ENCODE data around the gene DRD5.
"Not testable (repeated sequence)": the region's sequence is repeated elsewhere in the genome, so short reads cannot be mapped to it uniquely, and the experiment has no call there.

Gene DRD5

DNA sequence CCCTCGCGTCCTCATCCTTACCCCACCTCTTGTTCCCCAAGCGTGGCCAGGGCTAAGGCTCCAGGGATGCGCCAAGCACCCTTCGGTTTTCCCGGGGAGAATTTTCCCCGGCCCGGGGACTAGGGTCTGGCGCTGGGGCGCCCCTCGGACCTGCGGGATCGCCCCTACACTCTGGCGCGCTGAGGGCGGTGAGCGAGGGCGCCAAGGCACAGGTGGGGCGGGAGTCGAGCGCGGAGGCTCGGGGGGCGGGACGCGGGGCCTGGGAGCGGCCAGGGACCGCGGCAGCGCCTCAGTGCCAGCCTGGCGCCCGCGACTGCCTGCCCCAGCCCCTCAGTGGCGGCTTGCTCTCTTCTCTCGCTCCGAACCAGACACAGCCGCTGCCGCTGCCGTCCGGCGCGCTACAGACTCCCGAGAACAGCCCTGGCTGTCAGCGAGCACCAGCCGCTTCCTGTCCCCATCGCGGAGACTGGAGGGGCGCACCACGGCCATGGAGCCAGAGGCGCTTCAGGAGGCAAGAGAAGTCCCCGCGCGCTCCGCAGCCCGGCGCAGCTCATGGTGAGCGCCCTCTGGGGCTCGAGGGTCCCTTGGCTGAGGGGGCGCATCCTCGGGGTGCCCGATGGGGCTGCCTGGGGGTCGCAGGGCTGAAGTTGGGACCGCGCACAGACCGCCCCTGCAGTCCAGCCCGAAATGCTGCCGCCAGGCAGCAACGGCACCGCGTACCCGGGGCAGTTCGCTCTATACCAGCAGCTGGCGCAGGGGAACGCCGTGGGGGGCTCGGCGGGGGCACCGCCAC is at the start of gene DRD5:
Gene DRD5, plus strand, starts transcription at position 292 of the 793 bp plus-strand sequence. Its CDS starts 396 bp downstream, at position 688.
- no peak for DNase-seq

DNA sequence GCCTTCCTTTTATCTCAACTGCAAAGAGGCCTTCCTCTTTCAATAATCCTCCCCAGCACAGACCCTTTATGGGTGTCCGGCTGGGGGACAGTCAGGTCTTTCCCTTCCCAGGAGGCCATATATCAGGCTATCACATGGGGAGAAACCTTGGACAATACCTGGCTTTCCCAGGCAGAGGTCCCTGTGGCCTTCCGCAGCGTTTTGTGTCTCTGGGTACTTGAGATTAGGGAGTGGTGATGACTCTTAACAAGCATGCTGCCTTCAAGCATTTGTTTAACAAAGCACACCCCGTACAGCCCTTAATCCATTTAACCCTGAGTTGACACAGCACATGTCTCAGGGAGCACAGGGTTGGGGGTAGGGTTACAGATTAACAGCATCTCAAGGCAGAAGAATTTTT is 49.2 kb upstream of the DRD5 start:
- not testable (repeated sequence) for DNase-seq

DNA sequence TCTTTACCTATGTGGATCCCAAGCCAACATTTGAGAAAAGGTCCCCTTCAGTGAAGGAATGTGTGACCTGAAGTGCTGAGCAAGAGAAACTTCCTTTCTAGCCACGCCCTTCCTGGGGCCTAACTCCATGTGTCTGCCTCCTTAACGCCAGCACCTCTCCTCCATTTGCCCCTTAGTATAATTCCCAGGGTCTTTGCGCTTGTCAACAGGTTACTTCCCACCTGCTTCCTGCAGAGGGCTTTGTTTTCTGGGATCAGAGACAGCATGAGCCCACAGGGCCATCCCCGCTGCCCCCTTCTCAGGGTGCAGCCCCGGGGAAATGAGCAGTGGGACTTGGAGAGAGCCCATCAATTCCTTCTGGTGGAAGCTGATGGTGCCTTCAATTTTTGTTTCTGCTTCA is 45.9 kb upstream of the DRD5 start:
- DNase-seq, result no peak

DNA sequence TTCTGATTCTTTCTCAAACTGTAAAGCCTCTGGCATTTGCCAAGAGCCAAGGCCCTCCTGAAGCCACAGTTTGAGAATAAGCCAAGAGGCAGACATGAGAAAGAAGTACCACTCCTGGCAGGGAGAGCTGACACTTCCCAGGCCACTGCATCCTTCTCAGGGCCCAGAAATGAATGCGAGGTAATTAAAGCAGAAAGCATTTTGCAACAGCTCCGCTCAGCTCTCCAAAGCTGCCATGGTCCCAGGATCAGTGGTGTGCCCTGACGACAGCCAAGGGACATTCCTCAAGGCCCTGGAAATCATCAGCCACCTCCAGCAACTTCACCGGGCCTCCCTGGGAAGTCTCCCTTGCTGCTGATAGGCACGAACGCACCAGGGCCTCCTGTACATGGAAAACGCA is 44.2 kb upstream of the DRD5 start:
- not testable (repeated sequence) for DNase-seq

DNA sequence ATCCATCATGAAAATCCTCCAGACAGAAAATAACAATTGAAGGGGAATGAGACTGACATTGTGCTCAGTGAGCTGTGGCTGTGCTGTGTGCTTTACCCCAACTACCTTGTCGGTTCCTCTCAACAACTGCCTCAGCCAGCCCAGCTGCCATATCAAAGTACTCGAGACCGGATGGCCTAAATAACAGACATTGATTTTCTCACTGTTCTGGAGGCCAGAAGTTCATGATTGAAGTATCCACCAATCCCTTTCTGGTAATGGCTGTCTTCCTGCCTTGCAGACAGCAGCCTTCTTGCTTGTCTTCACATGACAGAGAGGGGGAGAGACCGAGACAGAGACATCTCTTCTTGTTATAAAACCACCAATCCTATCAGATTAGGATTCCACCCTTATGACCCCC is 37.6 kb upstream of the DRD5 start:
- DNase-seq, result not testable (repeated sequence)

DNA sequence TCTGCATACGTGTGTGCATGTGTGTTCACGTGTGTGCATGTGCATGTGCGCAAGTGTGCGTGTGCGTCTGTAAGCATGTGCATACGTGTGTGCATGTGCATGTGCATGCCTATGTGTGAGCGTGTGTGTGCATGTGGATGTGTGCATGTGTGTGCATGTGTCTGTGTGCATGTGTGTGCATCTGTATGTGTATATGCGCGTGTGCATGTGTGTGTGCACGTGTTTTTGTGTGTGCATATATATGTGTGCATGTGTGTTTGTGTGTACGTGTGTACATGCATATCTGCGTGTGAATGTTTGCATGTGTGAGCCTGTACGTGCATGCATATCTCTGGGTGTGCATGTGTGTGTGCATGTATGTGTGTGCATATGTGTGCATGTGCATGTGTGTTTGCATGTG is 35.7 kb upstream of the DRD5 start:
- no peak for DNase-seq

DNA sequence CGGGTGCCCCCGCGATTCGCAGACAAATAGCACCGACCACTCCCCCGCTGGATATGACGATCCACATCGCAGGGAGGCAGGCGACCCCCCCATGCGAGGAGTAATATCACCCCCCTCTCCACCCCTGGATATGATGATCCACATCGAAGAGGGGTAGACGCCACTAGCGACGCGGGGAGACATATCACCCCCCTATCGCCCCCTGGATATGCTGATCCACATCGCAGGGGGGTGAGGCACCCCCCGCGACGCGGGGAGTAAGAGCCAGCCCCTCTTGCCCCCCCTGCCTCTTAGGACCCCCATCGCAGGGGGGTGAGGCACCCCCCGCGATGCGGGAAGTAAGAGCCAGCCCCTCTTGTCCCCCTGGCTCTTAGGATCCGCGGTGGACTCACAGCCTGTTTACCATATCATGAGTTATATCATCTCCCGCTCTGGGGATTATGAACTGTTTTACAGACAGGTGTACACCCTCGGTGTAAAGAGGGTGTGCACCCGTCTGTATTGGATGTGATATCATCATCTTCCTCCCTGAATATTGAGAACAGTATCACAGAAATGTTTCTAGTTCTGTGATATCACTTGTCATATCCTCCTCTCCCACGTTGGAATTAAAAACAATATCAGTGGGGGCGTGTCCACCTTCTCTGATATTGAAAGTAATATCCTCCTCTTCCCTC is 22.7 kb upstream of the DRD5 start:
- no peak for DNase-seq

DNA sequence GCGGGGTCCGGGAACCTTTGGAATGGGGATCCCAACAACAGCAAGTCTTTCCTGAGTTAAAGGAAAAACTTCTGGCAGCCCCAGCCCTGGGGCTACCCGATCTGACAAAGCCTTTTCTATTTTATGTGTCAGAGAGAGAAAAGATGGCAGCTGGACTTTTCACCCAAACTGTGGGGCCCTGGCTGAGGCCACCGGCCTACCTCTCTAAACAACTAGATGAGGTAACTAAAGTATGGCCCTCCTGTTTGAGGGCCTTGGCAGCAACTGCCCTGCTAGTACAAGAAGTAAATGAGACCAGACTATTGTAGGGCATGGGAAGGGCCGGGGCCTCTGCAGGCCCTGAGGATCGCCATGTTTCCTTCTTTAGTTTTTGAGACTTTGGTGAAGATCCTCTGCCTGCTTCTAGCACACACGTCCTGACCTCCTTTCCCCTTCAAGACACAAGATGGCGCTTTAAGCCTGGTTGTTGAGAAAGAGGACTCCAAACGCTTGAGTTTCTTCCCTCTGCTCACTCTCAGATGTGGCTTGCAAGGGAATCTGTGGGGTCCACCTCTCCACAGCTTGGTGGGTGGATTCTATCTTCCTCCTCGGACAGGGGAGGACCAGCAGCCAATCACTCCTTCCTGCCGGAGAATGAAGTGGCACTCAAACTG is 18.5 kb upstream of the DRD5 start:
- DNase-seq, result no peak

DNA sequence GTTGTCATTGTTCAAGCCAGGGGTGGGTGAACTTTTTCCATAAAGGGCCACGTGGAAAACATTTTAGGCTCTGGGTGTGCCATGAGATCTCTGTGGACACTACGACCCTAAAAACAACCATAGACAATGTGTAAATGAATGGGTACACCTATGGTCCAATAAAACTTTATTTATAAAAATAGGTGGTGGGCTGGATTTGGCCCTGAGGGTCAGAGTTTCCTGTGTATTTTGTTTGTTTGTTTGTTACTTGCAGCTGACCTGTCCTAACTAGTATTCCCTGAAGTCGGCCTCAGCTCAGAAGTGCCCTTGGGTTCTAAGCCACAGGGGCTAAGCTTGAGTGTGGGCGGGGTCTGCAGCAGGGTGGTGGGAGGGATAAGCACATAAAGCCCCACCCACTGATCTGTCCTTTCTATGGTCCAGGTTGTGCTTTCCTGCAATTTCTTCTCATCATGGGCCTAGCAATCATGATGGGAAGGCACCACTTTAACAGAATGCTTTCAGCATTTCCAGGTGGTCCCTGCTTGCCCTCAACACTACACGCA is 17.2 kb upstream of the DRD5 start:
- no peak for DNase-seq

DNA sequence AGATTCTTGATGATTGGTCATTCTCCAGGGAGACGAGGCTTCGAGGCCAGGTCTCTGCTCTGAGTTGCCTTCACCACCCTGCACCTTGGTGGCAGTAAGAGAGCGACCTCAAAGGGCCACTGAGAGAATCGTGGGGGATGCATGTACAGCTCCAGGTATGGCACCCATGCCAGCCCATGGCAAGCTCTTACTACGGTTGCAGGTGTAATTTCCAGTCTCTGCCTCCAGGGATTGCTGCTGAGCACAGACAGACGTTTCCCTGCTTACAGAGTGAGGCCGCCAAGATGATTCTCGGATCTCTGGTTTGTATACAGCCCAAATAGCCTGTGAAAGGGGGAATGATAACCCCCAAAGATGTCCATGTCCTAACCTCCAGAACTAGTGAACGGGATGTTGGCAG is 16.3 kb upstream of the DRD5 start:
- no peak for DNase-seq

DNA sequence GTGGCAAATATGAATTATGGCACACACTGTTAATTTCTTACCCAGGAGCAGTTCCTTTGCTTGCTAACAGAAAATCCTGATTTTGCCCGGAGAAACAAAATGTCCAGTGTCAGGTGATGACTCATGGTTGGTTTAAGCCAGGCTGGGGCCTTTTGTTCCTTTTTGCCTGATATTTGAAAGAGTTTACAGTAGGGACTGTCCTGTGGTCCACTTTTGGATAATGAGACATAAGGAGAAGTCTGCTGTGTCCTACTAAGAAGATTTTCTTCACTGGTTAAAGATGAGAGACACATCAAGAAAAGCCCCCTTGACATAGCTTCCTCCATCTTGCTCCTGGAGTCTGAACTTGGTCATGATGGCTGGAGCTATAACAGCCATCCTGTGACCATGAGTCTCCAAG is 12.1 kb upstream of the DRD5 start:
- no peak for DNase-seq

DNA sequence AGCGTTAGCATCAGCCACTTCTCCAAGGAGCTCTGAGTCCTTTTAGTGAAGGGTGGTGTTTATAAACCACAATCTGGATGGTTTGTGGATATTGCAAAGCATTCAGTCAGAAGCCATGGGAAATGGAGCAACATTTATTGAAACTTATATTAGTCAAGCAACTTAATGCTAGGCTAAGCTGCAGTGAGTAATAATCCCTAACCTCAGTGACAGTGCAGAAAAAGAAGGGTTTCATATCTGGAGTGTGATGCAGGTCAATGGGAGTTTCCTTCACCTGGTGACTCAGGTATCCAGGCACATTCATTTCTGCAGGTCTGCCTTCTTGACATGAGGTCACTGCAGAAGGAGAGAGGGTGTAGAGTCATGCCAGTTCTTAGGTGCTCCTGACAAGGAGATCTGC is 10.4 kb upstream of the DRD5 start:
- no peak for DNase-seq

DNA sequence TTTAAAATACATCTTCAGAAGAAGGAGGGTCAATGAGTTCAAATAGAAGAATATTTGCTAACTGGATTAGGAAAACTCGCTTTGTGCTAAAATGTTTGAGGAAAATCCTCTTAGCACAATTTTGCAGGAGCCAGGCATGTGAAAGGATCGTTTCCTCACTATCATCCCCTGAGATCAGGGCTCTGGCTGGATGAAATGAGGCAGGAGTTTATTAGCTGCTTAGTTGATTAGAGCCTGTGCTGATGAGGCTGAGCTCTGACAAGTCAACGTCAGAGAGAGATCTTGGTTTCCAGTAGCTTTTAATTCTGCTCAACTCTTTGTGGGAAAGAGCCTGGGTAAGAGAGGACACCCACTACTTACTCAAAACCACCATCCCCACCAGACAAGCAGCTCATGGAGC is 8.0 kb upstream of the DRD5 start:
- no peak for DNase-seq

DNA sequence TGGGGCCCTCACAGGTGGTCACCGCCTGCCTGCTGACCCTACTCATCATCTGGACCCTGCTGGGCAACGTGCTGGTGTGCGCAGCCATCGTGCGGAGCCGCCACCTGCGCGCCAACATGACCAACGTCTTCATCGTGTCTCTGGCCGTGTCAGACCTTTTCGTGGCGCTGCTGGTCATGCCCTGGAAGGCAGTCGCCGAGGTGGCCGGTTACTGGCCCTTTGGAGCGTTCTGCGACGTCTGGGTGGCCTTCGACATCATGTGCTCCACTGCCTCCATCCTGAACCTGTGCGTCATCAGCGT is 652 bp downstream of the DRD5 start:
- DNase-seq, result no peak

DNA sequence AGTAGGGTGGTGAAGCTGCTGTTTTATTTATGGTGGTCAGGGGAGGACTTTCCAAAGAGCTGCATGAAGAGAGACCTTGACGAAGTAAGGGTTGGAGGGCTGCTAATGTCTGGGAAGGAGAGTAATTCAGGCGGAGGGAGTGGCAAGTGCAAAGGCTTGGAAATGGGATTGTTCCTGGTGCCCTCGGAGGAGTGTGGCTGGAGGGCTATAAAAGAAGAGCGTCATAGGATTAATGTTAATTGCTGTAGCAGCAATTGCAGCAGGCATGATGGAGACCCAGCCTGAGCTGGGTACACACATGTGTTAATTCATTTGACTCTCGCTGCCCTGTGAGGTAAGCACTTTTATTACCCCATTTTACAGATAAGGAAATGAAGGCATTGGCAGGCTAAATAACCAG is 4.5 kb downstream of the DRD5 start:
- DNase-seq, result not testable (repeated sequence)

DNA sequence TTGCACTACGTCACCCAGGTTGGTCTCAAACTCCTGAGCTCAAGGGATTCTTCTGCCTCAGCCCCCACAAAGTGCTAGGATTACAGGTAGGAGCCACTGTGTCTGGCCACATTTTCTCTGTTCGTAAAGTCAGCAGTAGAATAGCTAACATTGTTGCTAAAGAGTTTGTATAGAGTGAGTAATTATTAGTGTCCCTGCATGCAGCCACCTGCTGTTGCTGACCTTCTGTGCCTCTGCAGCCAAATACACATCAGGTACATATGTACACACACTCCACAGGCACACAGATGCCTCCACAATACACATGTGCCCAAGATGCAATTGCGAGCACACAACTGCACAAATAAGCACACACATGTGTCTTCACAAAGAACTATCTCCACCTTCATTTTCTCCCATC is 10.9 kb downstream of the DRD5 start:
- no peak for DNase-seq

DNA sequence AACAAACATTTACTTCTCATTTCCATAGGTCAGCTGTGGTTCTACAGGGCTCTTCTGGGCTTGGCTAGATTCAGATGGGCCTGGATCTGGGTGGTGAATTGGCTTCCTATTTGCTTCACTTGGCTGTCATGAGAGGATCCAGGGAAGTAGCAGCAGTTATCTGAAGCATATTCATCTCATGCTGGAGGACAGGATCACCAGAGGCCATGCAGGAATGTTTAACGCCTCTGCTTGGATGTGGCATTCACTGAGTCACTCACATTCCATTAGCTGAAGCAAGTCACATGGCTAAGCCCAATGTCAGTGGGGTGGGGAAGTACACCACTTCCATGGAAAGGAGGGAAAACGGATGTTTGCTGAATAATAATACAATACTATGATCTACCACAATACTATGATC is 15.2 kb downstream of the DRD5 start:
- DNase-seq, result not testable (repeated sequence)

DNA sequence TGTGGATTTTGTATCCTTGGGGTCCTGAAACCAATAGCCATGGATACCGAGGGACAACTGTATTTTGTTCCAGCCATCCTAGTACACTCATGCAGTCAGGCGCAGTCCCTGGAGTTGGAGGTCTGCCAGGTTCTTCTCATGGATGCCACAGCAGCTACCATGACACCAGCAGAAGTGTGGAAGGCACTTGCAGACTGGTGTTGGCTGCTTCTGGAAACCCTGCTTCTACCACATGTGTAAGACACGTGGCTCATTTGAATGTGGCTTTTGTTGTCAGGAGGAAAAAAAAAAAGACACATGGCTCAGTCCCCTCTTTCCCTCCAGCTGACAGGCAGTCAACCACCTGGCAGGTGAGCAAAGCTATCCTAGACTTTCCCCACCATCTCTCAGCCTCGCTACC is 19.4 kb downstream of the DRD5 start:
- no peak for DNase-seq

DNA sequence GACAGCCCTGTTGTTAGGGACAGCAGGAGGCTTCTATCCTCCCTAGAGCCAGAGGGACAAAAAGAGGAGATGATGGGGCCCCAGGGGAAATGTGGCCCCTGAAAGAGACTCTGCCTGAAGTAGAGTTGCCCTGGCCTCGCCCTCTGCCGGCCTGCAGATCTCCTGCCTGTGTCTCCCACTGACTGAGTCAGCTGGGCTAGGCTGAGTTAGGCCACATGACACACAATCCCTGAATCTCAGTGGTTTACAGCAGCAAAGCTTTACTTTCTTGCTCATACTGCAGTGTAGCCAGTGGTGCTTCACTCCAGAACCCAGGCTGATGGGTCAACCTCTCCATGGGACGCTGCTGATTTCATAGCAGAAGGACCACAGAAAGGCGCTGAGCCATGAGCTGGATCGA is 23.5 kb downstream of the DRD5 start:
- DNase-seq, result no peak

DNA sequence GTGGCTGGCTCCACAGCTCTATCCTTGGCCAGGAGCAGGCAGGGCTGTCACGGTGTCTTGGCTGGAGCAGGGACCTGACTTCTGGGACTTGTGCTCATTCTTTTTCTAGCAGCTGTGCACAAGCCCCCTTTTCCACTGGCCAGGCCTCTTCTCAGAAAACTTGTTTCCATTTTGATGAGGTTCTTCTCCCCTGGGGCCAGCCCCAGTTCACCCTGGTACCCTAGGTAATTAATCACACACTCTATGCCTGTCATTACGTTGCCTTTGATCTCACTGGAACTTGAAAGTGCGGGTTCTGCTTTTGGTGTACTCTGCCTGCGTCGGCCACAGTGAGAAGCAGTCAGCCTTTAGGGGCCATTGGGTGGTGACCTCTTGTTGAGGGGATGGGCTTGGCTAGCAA is 26.6 kb downstream of the DRD5 start:
- no peak for DNase-seq

DNA sequence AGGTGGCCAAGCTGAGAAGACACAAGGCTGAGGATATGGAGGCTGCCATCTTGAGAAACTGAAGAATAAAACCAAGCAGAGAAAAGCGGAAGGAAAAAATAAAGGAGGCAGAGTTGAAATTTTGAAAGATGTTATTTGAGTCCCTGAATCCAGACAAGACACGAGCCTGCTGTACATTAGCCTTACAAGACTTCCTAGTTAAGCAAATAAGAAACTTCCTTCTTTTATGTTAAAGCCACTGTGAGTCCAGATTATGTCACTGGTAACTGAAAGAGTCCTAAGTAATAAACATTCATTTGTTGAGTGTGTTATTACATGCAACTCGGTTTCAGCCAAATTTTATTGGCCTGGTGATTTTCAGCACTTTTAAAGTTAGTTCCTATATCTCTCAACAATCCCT is 30.4 kb downstream of the DRD5 start:
- no peak for DNase-seq

DNA sequence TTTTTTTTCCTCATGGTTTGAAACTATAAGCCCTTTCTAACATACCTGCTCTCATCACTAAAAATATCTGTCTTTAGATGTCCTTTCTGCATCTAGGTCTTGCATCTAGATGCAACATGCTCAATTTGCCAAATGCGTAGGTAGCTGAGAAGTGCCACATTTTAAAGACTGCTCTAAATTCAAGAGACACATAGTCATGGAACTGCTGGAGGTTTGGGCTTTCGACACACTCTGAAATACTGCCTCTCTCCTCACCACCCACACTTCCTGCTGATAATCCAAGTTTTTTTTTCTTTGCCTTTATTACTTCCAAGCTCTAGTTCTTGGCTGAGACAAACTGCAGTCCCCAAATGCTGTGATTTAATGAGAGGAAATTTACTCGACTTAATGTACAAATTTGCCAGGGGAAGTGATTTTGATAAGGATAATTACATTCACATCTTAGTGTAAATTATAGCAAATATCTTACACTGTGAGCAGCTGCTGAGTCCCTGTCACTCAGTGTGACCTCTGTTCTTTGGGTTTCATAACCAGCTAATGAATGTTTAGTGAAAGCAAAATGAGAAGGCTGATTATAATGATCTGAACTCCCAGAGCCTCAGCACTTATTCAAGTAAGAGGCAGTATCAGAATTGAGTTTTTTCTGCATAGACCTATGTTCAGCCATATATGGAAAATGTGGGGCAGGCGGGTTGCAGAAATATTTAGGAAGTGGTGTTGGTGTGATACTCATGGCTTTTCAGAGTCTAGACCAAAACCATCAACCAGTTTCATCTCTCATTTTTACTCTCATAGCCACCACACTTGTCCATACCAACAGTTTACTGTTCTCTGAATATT is 31.3 kb downstream of the DRD5 start:
- no peak for DNase-seq

DNA sequence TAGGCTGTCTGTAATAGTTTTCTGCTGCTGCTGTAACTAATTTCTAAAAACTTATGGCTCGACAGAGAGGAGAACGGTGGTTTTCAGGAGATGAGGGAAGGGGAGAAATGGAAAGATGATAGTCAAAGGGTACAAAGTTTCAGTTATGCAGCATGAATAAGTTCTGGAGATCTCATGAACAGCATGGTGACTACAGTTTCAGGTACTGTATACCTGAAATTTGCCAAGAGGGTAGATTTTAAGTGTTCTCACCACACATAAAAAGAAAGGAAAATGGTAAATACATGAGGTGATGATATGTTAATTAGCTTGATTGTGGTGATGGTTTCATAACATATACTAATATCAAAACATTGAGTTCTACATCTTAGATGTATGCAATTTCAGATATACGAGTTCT is 34.9 kb downstream of the DRD5 start:
- no peak for DNase-seq
